HG03135 (cell line): ENCODE measurements around the gene FDPS.
"Not testable (repeated sequence)": the region's sequence is repeated elsewhere in the genome, so short reads cannot be mapped to it uniquely, and the experiment has no call there.

Source experiments
- ATAC-seq: cut with Tn5 transposase; IDR thresholded peaks from one replicate; pipeline ENCODE4 v1.9.1; 2021; ENCODE audit warnings: mild to moderate bottlenecking, moderate library complexity; ENCODE audit not compliant: unreplicated experiment

The FDPS gene

GRCh38 chr1:155318082-155318481, 9.4 kb downstream of the FDPS start:
- ATAC-seq = no peak

GRCh38 chr1:155319536-155319935, 10.9 kb downstream of the FDPS start:
- no peak for ATAC-seq

DNA sequence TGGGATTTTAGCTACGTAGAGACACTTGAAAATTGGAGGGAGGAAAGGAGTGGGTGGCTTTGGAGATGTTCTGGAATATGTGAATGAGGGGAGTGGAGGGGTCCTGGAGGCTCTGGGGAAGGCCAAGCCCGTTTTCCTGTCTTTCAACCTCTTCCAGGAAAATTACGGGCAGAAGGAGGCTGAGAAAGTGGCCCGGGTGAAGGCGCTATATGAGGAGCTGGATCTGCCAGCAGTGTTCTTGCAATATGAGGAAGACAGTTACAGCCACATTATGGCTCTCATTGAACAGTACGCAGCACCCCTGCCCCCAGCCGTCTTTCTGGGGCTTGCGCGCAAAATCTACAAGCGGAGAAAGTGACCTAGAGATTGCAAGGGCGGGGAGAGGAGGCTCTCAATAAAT, 11.6 kb downstream of the FDPS start:
- no peak for ATAC-seq

DNA sequence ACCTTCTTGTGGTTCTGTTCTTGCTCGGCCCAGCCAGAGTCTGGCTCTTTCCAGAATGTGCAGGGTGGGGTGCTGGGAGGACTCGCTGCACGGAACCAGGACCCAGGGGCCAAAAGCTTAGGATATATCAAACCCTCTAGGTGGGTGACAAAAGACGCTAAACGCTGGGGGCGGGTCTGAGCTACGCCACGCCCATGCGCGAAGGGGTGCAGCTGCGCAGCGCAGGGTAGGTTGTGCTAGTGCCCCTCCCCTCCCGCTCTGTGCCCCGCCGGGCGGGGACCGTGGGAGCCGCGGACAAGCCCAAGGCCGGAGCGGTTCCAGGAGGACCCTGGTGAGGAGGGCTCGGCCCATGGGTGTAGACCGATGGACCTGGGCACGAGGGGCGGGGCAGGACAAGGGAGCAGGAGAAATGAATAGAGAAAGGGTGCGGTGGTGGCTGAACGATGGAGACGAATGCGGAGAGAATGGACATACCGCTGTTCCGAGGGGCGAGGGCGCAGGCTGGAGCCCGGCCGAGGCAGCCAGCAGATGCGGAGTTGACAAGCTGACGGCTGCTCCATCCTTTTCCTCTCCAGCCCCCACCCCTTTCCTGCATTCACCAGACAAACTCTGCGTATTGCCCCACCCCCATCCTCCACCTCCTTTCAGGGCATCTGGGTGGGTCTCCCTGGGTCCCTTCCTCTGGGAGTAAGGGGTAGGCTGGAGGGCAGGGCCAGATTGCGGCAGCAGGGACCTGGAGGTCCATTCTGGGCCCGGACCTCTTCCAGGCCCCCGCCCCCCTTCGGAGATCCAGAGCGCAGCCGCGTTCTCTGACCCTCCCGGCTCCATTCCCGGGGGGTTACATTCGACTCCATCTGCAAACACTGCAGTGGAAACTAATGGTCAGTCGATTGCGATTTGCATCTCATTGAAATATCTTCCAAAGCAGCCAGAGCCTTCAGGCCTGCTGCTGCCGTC, 12.3 kb downstream of the FDPS start, which contains the start of gene RUSC1:
TSS of gene RUSC1 (plus strand) at position 234 of the 957 bp plus-strand sequence. CDS start 880 bp downstream, outside the sequence.
- ATAC-seq = peak; percentile 27

DNA sequence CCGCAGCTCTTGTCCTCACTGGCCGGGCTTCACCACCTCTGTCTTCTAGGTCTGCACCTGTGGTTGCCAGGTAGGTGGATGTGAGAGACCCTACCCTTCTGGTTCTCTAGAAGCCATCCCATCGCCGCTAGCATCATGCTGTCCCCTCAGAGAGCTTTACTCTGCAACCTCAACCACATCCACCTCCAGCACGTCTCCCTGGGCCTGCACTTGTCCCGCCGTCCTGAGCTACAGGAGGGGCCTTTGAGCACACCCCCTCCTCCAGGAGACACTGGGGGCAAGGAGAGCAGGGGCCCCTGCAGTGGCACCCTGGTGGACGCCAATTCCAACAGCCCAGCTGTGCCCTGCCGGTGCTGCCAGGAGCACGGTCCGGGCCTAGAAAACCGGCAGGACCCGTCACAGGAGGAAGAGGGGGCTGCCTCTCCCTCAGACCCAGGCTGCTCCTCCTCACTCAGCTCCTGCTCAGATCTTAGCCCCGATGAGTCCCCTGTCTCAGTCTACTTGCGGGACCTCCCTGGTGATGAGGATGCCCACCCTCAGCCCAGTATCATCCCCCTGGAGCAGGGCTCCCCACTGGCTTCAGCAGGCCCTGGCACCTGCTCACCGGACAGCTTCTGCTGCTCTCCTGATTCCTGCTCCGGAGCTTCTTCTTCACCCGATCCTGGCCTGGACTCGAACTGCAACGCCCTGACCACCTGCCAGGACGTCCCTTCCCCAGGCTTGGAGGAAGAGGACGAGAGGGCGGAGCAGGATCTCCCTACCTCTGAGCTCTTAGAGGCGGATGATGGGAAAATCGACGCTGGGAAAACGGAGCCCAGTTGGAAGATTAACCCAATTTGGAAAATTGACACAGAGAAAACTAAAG, 13.2 kb downstream of the FDPS start:
- ATAC-seq = no peak

DNA sequence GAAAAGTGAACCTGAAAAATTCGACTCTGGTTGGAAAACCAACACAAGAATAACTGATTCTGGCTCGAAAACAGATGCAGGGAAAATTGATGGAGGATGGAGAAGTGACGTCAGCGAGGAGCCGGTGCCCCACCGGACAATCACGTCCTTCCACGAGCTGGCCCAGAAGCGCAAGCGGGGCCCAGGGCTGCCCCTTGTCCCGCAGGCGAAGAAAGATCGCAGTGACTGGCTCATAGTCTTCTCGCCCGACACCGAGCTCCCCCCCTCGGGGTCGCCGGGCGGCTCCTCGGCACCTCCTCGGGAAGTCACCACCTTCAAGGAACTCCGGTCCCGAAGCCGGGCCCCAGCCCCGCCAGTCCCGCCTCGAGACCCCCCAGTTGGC, 13.9 kb downstream of the FDPS start:
- no peak for ATAC-seq

DNA sequence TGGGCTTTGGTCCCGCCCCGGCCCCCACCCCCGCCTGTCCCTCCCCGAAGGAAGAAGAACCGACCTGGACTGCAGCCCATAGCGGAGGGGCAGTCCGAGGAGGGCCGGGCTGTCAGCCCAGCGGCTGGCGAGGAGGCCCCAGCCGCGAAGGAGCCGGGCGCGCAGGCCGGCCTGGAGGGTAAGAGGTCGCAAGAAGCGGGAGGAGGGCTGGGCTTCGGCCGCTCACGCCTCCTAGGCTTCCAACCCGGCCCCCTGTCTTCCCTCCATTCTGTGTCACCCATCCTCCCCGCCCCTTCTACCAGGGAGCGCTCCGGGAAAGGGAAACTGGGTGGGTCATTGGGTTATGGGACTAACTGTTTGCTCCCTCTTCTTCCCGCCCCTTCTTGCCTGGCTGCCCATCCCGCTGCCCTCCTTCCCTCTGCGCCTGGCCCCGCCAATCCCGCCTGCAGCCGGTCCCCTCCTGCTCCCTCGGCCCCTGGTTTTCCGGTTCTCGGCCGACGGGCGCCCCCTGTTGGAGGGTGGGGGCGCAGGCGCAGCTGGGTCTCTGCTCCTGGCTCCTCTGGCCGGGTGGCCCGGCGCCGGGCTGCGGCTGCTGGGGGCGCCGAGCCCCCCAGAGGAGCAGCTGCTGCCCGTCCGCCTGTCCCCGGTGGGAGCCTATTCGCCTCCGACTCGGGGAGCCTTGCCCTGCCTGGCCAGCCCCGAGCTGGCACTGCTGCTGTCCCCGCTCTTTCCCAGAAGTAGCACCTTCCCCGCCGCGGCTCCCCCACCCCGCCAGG, 14.5 kb downstream of the FDPS start:
- ATAC-seq = peak; percentile 43

DNA sequence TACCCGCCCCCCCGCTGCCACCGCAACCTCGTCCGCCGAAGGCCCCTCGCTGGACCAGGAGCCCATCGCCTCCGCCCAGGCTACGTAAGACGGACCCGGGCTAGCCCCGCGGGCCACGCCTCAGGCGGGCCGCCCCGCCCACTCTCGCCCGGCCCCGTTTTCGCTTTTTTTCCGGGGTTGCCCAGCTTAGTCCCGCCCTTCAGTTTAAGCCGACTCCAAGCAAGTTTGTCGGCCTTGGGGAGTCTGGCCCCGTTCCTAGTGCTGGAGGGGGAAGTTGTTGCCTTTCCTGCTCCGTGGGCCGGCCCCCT, 15.0 kb downstream of the FDPS start:
- peak; percentile 38 for ATAC-seq

DNA sequence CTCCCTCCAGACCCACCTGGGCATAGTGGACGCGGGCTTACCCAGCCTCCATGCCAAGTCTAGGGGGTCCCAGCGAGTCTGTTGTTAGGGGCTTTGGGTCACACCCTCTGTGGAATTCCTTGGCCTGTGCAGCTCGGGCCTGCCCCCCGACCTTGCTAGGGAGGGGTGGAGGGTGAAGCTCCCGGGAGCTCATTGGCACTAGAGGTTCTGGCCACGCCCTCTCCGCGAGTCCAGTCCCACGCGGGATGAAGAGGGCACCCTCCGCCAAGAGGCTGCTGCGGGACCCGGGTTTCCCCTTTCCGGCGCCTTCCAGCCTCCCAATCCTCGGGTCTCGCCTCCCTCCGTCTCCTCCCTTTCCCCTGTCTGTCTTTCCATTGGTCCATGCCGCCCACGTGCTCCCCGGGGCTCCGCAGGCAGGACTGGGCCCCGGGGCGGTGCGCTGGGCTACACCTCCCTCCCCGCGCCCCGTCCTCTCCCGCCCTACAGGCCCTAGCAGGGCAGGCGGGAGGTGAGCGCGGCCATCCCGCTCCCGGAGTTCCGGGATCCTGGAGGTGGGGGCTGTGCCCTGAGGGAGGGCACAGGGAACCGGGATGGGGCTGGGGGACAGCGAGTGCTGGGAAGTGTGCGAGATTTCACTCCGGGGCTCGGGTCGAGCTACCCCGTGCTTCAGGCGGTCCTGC, 15.5 kb downstream of the FDPS start:
- ATAC-seq = peak; percentile 53

GRCh38 chr1:155324717-155325602, 16.3 kb downstream of the FDPS start:
- no peak for ATAC-seq

DNA sequence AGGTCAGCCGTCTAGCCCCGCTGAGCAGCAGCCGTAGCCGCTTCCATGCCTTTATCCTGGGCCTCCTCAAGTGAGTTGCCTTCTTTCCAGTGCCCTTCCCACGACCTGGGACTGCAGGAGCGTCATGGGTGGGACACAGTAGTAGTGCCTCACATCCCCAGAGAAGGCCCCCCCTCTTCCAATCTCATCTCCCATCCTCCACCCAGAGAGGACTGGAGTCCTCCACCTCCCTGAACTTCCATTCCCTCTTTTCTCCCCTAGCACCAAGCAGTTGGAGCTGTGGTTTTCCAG, 16.9 kb downstream of the FDPS start:
- ATAC-seq = no peak

DNA sequence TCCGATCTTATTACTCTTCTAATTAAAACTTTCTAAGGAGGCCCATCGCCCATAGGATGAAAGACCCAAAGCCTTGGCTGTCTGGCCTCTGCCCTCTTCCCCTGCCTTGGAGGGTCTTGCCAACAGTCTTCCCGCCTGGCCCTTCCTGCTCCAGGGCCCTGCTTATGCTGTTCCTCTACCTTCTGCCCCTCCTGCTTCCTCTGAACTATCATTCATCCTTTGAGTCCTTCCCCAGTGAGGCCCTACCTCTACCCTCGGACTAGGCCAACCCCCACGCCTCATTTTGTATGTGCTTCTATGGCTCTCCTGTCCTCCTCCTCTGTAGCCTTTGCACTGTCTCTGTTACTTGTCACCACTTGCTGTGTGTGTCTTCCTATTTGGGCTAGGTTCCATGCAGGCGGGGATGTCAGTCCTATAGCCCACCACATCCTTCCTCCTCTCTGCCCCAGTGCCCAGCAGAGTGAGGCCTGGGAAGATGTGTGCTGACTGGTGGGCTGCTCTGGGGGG, 17.4 kb downstream of the FDPS start:
- ATAC-seq = no peak

GRCh38 chr1:155326631-155327037, 18.0 kb downstream of the FDPS start:
- no peak for ATAC-seq

DNA sequence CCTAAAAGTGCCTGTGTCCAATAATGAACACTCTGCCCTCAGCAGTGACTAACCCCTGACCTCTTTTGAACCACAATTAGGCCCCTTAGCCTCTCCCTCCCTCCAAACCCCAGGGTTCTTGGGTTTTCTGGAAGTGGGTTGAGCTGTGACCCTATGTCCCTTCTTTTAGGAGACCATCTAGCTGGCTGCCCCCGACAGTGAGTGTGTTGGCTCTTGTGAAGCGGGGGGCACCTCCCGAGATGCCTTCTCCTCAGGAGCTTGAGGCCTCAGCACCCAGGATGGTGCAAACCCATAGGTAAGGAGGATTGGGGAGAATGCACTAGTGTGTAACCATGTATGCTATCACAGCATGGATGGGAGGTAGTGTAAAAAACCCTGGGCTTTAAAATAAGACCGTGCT, 19.3 kb downstream of the FDPS start:
- no peak for ATAC-seq

GRCh38 chr1:155328856-155329255, 20.2 kb downstream of the FDPS start:
- ATAC-seq = not testable (repeated sequence)

GRCh38 chr1:155329980-155330598, 21.4 kb downstream of the FDPS start:
- ATAC-seq = no peak

DNA sequence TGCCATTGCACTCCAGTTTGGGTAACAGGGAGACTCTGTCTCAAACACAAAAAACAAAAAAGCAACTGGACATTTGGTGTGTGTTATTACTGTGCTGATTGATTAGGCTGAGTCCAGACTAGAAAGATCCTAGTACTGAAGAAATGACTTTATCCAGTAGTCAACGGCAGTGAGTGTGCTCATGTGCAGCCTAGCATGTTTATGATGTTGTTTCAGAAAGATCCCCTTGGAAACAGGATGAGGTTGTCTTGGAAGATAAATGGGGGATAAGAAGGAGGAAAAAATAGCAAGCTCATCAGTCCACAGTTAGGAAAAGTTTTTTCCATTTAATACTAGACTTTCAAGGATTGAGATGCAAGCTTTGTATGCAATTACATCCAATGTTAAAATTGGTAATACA, 26.3 kb downstream of the FDPS start:
- no peak for ATAC-seq

DNA sequence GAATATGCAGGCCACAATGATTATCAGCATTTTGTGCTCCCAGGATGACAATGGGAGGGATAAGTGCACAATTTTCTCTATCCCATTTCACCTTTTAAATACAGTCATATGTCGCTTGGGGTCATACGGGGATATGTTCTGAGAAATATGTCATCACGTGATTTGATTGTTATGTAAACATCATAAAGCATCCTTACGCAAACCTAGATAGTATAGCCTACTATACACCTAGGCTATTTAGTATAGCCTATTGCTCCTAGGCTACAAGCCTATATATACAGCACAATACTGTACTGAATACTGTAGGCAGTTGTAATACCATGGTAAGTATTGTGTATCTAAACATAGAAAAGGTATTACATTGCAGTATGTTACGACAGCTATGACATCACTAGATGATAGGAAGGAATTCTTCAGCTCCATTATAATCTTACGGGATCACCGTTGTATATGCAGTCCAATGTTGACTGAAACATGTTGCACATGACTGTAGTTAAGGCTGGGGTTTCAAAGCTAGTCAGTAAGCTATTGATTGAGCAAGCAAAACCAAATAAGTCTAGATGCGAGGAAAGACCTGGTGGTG, 30.9 kb downstream of the FDPS start:
- ATAC-seq = no peak

DNA sequence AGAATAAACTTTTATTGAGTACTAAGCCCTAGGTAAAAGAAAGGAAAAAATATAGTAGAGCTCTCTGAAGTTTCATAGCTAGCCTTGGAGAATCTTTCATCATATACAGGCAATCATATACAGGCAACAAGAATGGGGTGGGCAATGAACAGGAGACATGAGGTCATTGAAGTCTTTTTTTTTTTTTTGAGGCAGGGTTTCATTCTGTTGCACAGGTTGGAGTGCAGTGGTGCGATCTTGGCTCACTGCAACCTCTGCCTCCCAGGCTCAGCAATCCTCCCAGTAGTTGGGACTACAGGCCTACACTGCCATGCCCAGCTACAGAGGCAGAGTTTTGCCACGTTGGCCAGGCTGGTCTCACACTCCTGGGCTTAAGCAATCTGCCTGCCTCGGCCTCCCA, 34.2 kb downstream of the FDPS start:
- no peak for ATAC-seq
